K562 (cell line): Measurements from ENCODE around the gene OR4A16.

Source experiments
- NR3C1 ChIP-seq: sonication (generic); formaldehyde crosslinking; IDR thresholded peaks from 2 replicates; pipeline ENCODE4 v1.8.1; 2022; ENCODE audit warnings: missing genetic modification reagents
- POLR2AphosphoS5 ChIP-seq: IDR thresholded peaks from 2 replicates; pipeline ENCODE4 v1.6.1; 2011; ENCODE audit warnings: mild to moderate bottlenecking, low read depth, low read length, moderate library complexity; ENCODE audit not compliant: control insufficient read depth, insufficient read depth
- TF ChIP-seq, protein P1 (sequence below): fragments of 200-800 bp; sonication (Bioruptor generic); IDR thresholded peaks from 2 replicates; pipeline ENCODE4 v1.6.1; 2017; ENCODE audit warnings: missing genetic modification characterization, missing compliant biosample characterization

DNA sequence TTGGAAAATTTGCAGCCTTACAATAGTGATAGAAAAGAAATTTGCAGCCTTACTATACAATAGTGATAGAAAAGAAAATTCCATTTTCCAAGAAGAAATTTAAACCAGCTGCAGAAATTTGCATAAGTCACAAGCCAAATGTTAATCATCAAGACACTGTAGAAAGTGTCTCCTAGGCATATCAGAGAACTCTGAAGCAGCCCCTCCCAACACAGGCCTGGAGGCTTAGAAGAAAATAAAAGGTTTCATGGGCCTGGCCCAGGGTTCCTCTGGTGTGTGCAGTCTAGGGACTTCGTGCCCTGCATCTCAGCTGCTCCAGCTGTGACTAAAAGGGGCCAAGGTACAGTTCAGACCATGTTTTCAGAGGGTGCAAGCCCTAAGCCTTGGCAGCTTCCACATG, 6.0 kb downstream of the OR4A16 start:
- TF ChIP-seq, protein P1, sequence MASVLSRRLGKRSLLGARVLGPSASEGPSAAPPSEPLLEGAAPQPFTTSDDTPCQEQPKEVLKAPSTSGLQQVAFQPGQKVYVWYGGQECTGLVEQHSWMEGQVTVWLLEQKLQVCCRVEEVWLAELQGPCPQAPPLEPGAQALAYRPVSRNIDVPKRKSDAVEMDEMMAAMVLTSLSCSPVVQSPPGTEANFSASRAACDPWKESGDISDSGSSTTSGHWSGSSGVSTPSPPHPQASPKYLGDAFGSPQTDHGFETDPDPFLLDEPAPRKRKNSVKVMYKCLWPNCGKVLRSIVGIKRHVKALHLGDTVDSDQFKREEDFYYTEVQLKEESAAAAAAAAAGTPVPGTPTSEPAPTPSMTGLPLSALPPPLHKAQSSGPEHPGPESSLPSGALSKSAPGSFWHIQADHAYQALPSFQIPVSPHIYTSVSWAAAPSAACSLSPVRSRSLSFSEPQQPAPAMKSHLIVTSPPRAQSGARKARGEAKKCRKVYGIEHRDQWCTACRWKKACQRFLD (CRISPR knock-in tag) = no peak
- TF ChIP-seq POLR2AphosphoS5 = no peak
- no peak for TF ChIP-seq NR3C1 (CRISPR knock-in tag)
